Tibial artery (tissue), 4 donors: ENCODE data around the gene ST6GALNAC6.

Experiments used
- DNase-seq, 2 donors: peaks; one replicate each; pipeline ENCODE4 v3.0.0-alpha.2; 2019
- H3K27ac ChIP-seq, 2 donors: fragments of 200-600 bp; sonication (generic) in 1 of 2; 1 replicate in 1 of 2; 2 replicates in 1 of 2; pipeline ENCODE4 v1.5.1; 2018 to 2019; ENCODE audit warnings: mild to moderate bottlenecking in 1 of 2
- H3K27me3 ChIP-seq, 2 donors: fragments of 200-600 bp; sonication (generic) in 1 of 2; one replicate each; pipeline versions ENCODE4 v1.5.1 to v1.6.0; 2016 to 2019
- H3K36me3 ChIP-seq, 3 donors: fragments of 200-600 bp; sonication (generic) in 2 of 3; one replicate each; pipeline ENCODE4 v1.5.1; 2016 to 2019; ENCODE audit warnings: mild to moderate bottlenecking in 2 of 3
- H3K4me1 ChIP-seq, 4 donors: fragments of 200-600 bp; sonication (generic) in 2 of 4; 1 replicate in 3 of 4; 2 replicates in 1 of 4; pipeline ENCODE4 v1.5.1; 2016 to 2019
- H3K4me3 ChIP-seq, 2 donors: fragments of 200-600 bp; sonication (generic) in 1 of 2; 1 replicate in 1 of 2; 2 replicates in 1 of 2; pipeline ENCODE4 v1.5.1; 2018 to 2019; ENCODE audit warnings: mild to moderate bottlenecking in 2 of 2
- H3K9me3 ChIP-seq, 3 donors: fragments of 200-600 bp; sonication (generic) in 1 of 3; one replicate each; pipeline ENCODE4 v1.5.1; 2016 to 2019
- CTCF ChIP-seq, 2 experiments: fragments of 200-600 bp in 1 of 2; fragments of 450-650 bp in 1 of 2; IDR thresholded peaks; one replicate each; pipeline ENCODE4 v1.5.1; 2017 to 2019; ENCODE audit warnings: antibody characterized with exemption in 2 of 2, mild to moderate bottlenecking in 1 of 2, moderate library complexity in 1 of 2
- intact Hi-C: fragments of 100-400 bp; cut with DNase I; formaldehyde crosslinking; loops from one replicate; pipeline ENCODE4 v1.15.0; 2023; ENCODE audit warnings: low total_unique reads

Gene ST6GALNAC6

DNA sequence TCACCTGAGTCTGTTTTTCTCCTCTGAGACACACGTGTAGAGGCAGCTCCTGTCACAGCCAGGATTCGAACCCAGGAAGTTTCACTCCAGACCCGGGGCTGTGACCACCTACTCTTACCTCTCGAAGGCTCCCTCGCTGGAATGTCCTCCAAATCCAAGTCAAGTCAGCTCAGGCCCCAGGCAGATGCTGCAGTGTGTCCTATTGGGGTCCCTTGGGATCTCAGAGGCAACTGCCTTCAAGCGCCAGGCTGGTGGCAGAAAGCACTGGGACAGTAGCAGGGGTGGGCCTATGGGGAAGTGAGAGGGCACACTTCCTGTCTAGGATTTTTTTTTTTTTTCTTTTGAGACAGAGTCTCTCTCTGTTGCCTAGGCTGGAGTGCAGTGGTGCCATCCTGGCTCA lies 18.2 kb upstream of the ST6GALNAC6 start:
- DNase-seq: no peak
- intact Hi-C loops: loop anchor here (2.0 to 5.0 kb wide), 2 partner anchors 131 to 305 kb away; partner anchors contain the start of genes CDK9 and STXBP1
- Histone ChIP-seq H3K27me3 (peaks cover 0 to 5% of the 10 kb centered on the region in 2 donors), H3K9me3 (no peaks in the 10 kb centered on the region), H3K27ac (peak overlapping the region; percentile 58 to 76), H3K4me1 (peaks cover 6 to 66% (median 49%) of the 10 kb centered on the region in 4 donors), H3K36me3 (peaks cover 0 to 14% (median 5%) of the 10 kb centered on the region in 3 donors), H3K4me3 (no peak overlapping the region)
- no peak for TF ChIP-seq CTCF (IDR thresholded peaks at IDR 0.05)

DNA sequence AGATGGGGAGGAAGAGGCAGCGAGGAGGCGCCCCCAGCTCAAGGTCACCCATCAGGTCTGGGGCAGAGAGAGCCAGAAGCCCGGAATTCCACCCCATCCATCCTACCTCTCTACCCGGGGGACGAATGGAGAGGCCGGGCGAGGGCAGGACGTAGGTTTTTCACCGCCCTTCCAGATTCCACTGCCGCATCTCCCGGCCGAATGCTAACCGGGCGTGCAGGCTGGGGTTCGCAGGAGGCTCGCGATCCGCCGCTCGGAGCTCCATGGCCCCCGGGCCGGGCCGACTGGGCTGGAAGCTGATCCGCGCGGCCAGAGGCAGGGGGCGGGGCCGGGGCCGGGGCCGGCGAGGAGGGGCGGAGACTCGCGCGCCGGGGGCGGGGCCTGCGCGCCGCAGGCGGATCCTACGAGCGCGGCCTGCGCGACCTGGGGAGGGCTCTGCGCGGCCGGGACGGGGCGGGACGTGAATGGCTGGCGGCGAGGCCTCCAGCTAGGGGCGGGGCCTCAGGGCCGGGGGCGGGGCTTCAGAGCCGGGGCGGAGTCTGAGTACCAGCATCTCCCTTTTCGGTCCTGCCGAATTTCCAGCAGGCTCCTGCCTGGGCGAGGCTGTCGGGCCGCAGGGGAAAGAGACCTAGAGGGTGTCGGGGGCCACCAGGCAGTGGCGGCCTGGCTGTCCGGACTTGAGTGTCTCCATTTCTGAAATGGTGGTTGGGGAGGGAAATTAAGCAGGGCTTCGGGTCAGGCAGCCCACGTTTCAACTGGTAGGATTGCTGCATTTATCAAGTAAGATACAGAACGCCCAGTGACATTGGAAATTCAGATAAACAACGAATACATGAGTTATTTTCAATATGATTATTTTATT lies 17.5 kb upstream of the ST6GALNAC6 start, which contains the start of gene ST6GALNAC4:
ST6GALNAC4 (minus strand) TSS at position 322 of the 862 bp plus-strand sequence. CDS start 622 bp downstream, outside the sequence.
- no peak for TF ChIP-seq CTCF (IDR thresholded peaks at IDR 0.05)
- peak; percentile 95 to 98 for DNase-seq
- Histone ChIP-seq H3K9me3 (no peaks in the 10 kb centered on the region), H3K4me3 (peak within 1 kb of the TSS; percentile 76 to 81), H3K4me1 (peaks cover 6 to 65% (median 48%) of the 10 kb centered on the region in 4 donors), H3K27ac (peak within 1 kb of the TSS; percentile 74 to 87), H3K27me3 (peaks cover 0 to 3% of the 10 kb centered on the region in 2 donors), H3K36me3 (peaks cover 2 to 21% (median 12%) of the 10 kb centered on the region in 3 donors)
- intact Hi-C loops: loop anchor here (5.0 kb wide), 1 partner anchor 305 kb away; the partner anchor contains the start of gene STXBP1

DNA sequence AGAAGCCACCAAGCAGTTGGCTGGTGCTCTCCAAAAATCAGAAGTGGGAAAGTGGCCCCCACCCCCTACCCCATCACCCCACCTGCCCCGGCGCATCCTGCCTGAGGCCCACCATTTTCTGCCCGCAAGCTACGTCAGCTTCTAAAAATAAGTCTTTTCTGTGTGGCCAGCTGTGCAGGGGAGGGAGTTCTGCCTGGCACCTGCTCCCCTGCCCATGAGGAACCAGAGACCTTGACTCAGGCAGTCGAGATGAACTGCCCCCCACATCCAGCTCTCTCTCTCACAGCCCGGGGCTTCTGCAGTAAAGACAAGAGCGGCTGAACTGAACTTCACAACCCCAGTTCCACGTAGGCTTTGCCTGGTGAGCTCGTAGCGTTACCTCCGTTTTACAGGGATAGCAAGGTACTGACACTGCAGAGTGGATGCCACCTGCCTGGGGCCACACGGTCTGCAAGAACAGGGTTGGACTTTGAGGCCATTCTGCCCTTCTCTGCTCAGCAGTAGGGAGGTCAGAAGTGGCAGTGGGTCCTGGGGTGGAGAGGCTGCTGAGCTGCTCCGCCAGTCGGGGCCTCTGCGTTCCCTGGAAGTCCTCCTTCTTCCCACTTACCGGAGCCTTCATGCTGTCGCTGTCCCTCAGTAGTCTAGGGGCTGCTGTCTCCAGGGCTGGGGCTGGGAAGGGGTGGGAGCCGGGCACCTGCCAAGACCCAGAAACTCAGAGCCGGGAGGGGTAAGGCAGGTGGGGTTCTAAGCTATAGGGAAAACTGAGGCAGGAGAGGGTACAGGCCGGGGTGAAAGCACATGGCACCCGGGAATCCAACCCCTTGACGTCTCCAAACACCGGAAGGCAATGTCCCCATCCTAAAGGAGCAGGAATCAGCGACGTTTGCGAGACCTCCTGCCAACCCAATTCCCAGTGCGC lies 16.7 kb upstream of the ST6GALNAC6 start:
- no peaks in the 10 kb centered on the region for H3K27me3 ChIP-seq
- peaks cover 10 to 30% (median 20%) of the 10 kb centered on the region in 3 donors for H3K36me3 ChIP-seq
- H3K4me1 ChIP-seq: peaks cover 0 to 56% (median 39%) of the 10 kb centered on the region in 4 donors
- intact Hi-C loops: loop anchor here (5.0 kb wide), 1 partner anchor 304 kb away; the partner anchor contains the start of gene STXBP1
- TF ChIP-seq CTCF (IDR thresholded peaks at IDR 0.05): no peak
- peak overlapping the region; percentile 76 to 81 for H3K4me3 ChIP-seq
- peak in 1 of 2 donors; percentile 67 for DNase-seq
- H3K9me3 ChIP-seq: no peaks in the 10 kb centered on the region
- H3K27ac ChIP-seq: peak overlapping the region; percentile 74 to 87

DNA sequence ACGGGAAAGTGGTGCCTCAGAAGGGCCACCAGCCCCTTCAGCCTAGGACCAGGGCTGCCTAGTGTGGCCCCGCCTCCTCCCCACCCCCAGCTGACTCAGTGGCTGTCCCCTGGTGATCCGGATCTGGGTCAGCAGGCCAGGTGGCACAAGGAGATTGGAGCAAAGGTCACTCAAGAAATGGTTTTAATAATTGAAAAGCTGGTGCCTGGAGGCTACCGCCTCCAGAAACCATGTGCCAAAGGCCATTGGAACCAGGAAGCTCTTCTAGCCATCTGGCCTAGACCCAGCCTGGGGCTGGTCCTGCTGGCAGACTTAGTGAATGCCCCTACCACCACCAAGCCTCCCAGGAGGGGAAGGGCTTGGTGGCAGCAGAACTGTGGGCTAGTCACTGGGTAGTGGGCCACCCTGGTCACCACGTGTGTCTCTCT lies 15.9 kb upstream of the ST6GALNAC6 start:
- peak overlapping the region; percentile 76 to 81 for H3K4me3 ChIP-seq
- peak overlapping the region; percentile 74 to 87 for H3K27ac ChIP-seq
- no peaks in the 10 kb centered on the region for H3K27me3 ChIP-seq
- intact Hi-C loops: loop anchor here (5.0 kb wide), 1 partner anchor 303 kb away; the partner anchor contains the start of gene STXBP1
- H3K36me3 ChIP-seq: peaks cover 10 to 37% (median 26%) of the 10 kb centered on the region in 3 donors
- no peak for TF ChIP-seq CTCF (IDR thresholded peaks at IDR 0.05)
- H3K9me3 ChIP-seq: no peaks in the 10 kb centered on the region
- peaks cover 0 to 54% (median 38%) of the 10 kb centered on the region in 4 donors for H3K4me1 ChIP-seq
- DNase-seq: peak in 1 of 2 donors; percentile 69

DNA sequence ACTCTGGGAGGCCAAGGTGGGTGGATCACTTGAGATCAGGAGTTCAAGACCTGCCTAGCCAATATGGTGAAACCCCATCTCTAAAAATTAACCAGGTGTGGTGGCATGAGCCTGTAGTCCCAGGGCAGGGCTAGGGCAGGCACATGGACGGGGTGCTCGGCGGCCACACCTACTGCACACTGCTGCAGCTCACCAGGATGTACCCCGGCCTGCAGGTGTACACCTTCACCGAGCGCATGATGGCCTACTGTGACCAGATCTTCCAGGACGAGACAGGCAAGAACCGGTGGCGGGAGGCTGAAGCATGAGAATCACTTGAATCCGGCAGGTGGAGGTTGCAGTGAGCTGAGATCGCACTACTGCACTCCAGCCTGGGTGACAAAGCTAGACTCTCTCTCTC lies 14.3 kb upstream of the ST6GALNAC6 start:
- DNase-seq: no peak
- Histone ChIP-seq H3K4me3 (no peak overlapping the region), H3K9me3 (no peaks in the 10 kb centered on the region), H3K36me3 (peaks cover 10 to 49% (median 36%) of the 10 kb centered on the region in 3 donors), H3K27me3 (no peaks in the 10 kb centered on the region), H3K4me1 (peaks cover 0 to 38% (median 33%) of the 10 kb centered on the region in 4 donors), H3K27ac (no peak overlapping the region)
- no peak for TF ChIP-seq CTCF (IDR thresholded peaks at IDR 0.05)
- intact Hi-C loops: no loop called here
